HepG2 (cell line): ENCODE results near the gene VAV2. TPM values are rescaled to one million over a fixed set of nuclear protein-coding genes. Genes with fewer than 3 reads are reported as not detected.

Experiments used
- FOSL1 ChIP-seq: sonication (generic); formaldehyde crosslinking; IDR thresholded peaks from 2 replicates; pipeline ENCODE4 v1.9.0; 2021; ENCODE audit warnings: missing genetic modification reagents, borderline replicate concordance
- GMEB2 ChIP-seq: IDR thresholded peaks from 2 replicates; pipeline ENCODE4 v1.6.1; 2016; ENCODE audit warnings: missing biosample characterization, missing genetic modification reagents, low read depth
- GZF1 ChIP-seq: sonication (generic); formaldehyde crosslinking; IDR thresholded peaks from 2 replicates; pipeline ENCODE4 v1.5.1; 2020; ENCODE audit warnings: mild to moderate bottlenecking, missing genetic modification reagents
- HNRNPUL1 ChIP-seq: fragments of 200-400 bp; formaldehyde crosslinking; IDR thresholded peaks from 2 replicates; pipeline ENCODE4 v1.6.1; 2017; ENCODE audit warnings: low read depth, mild to moderate bottlenecking, low read length, moderate library complexity
- KLF13 ChIP-seq: sonication (generic); formaldehyde crosslinking; IDR thresholded peaks from 2 replicates; pipeline ENCODE4 v1.4.0; 2020; ENCODE audit warnings: mild to moderate bottlenecking, missing genetic modification reagents
- MIER2 ChIP-seq: IDR thresholded peaks from 2 replicates; pipeline ENCODE4 v1.6.1; 2016; ENCODE audit warnings: missing biosample characterization, missing genetic modification reagents
- SMARCC2 ChIP-seq: fragments of 450-650 bp; IDR thresholded peaks from 2 replicates; pipeline ENCODE4 v1.6.1; 2017; ENCODE audit warnings: antibody characterized with exemption, mild to moderate bottlenecking
- ZBTB39 ChIP-seq: sonication (generic); formaldehyde crosslinking; IDR thresholded peaks from 2 replicates; pipeline ENCODE4 v1.5.0; 2020; ENCODE audit warnings: missing genetic modification reagents
- ZNF318 ChIP-seq: sonication (generic); formaldehyde crosslinking; IDR thresholded peaks from 2 replicates; pipeline ENCODE4 v1.4.0; 2020; ENCODE audit warnings: mild to moderate bottlenecking, missing genetic modification reagents
- ZNF503 ChIP-seq: sonication (generic); formaldehyde crosslinking; IDR thresholded peaks from 2 replicates; pipeline ENCODE4 v1.4.0; 2020; ENCODE audit warnings: missing genetic modification reagents
- ZNF550 ChIP-seq: sonication (generic); formaldehyde crosslinking; IDR thresholded peaks from 2 replicates; pipeline ENCODE4 v1.4.0; 2020; ENCODE audit warnings: mild to moderate bottlenecking, missing genetic modification reagents, borderline replicate concordance
- ZNF704 ChIP-seq: sonication (generic); formaldehyde crosslinking; IDR thresholded peaks from 2 replicates; pipeline ENCODE4 v1.8.1; 2023; ENCODE audit warnings: mild to moderate bottlenecking, inconsistent platforms, moderate library complexity, missing genetic modification reagents, borderline replicate concordance
- ZNF841 ChIP-seq: sonication (generic); formaldehyde crosslinking; IDR thresholded peaks from 2 replicates; pipeline ENCODE4 v1.8.1; 2023; ENCODE audit warnings: missing genetic modification reagents, borderline replicate concordance
- polyA plus RNA-seq, 8 experiments: library from polyadenylated mRNA; depleted of rRNA in 3 of 8; stranded (reverse) in 7 of 8; unstranded in 1 of 8; fragments of >200 nt; fragmentation: Illumina TruSeq in 4 of 8; extraction: Trizol in 4 of 8; gene quantifications; 2 replicates each; pipeline versions ENCODE4 v1.2.1 to v1.2.3, GENCODE V29; 2011 to 2016; ENCODE audit warnings: low read depth in 4 of 8, missing spikeins in 1 of 8, mixed read lengths in 1 of 8; ENCODE audit not compliant: insufficient read depth in 1 of 8
- total RNA-seq, 5 experiments: library from RNA; depleted of rRNA; stranded (reverse); fragments of >200 nt; fragmentation: Illumina TruSeq; extraction: Trizol; gene quantifications; 2 replicates each; pipeline ENCODE4 v1.2.3, GENCODE V29; 2016; ENCODE audit warnings: low read depth in 1 of 5

The VAV2 gene
- total and polyA plus RNA-seq, 2 of the 13 experiments (the other 11 are each of a cell fraction or from before 2014, with no cell fraction given): 22.5 to 22.9 TPM

- TF ChIP-seq ZNF503 (CRISPR knock-in tag) (no peak), ZNF704 (CRISPR knock-in tag) (no peak), FOSL1 (CRISPR knock-in tag) (no peak), MIER2 (CRISPR knock-in tag) (no peak), GZF1 (CRISPR knock-in tag) (no peak), ZBTB39 (CRISPR knock-in tag) (no peak; the same call in 1 of the 2 replicates), KLF13 (no peak), ZNF550 (no peak), ZNF318 (CRISPR knock-in tag) (no peak), GMEB2 (CRISPR knock-in tag) (no peak), ZNF841 (CRISPR knock-in tag) (no peak), HNRNPUL1 (no peak), SMARCC2 (no peak)
Observed at GRCh38 chr9:133914442-133915342, 77.4 kb downstream of the VAV2 start (continued).
